Endothelial cell of umbilical vein (primary cell): Measurements from ENCODE around the gene LRFN5. TPM values are rescaled to one million over a fixed set of nuclear protein-coding genes. Genes with fewer than 3 reads are reported as not detected.

Experiments used
- BruUV-seq: library from RNA; stranded (reverse); fragments of 400-500 nt; replicated peaks from 2 replicates; lab custom pipeline; 2021; lab: Mats Ljungman, UMichigan
- CTCF ChIA-PET: fragments of 300-600, 350-600 bp; sonication (Branson Sonifier 250); formaldehyde crosslinking; loops from one replicate; lab custom pipeline; 2021; ENCODE audit warnings: antibody characterized with exemption, inconsistent platforms; lab: Charles Lee
- POLR2A ChIA-PET: fragments of 300-600, 350-600 bp; sonication (Branson Sonifier 250); formaldehyde crosslinking; loops from one replicate; lab custom pipeline; 2021; ENCODE audit warnings: antibody characterized with exemption, inconsistent platforms; lab: Charles Lee
- DNase-seq: peaks from one replicate; pipeline ENCODE4 v3.0.0-alpha.2; 2011; ENCODE audit warnings: low read depth, low spot score
- FAIRE-seq: peaks from 2 replicates; lab custom pipeline; 2011; peaks lifted over from hg19 to GRCh38; lab: Jason Lieb, UNC
- H2AFZ ChIP-seq: 2 replicates; pipeline ENCODE4 v1.6.0; 2012; ENCODE audit warnings: low read depth, low read length, control low read depth, inconsistent platforms
- H3K27ac ChIP-seq: 2 replicates; pipeline ENCODE4 v1.5.1; 2011; ENCODE audit warnings: low read depth, mild to moderate bottlenecking, control low read depth, low read length, moderate library complexity; ENCODE audit not compliant: insufficient read depth
- H3K27me3 ChIP-seq, 2 experiments: 2 replicates each; pipeline versions ENCODE4 v1.6.0 to v1.6.1; 2011; ENCODE audit warnings: low read length in 2 of 2, mixed read lengths in 1 of 2; ENCODE audit not compliant: control insufficient read depth in 2 of 2, insufficient read depth in 2 of 2
- H3K36me3 ChIP-seq, 2 experiments: 2 replicates in 1 of 2; 3 replicates in 1 of 2; pipeline ENCODE4 v1.5.1; 2011; ENCODE audit warnings: low read length in 2 of 2, mild to moderate bottlenecking in 1 of 2, moderate library complexity in 1 of 2; ENCODE audit not compliant: control insufficient read depth in 2 of 2, insufficient read depth in 2 of 2; ENCODE audit errors: extremely low read depth in 1 of 2
- H3K4me1 ChIP-seq: 3 replicates; pipeline ENCODE4 v1.5.1; 2011; ENCODE audit warnings: mild to moderate bottlenecking, low read length; ENCODE audit not compliant: control insufficient read depth, insufficient read depth; ENCODE audit errors: extremely low read depth
- H3K4me2 ChIP-seq: 2 replicates; pipeline ENCODE4 v1.6.1; 2011; ENCODE audit warnings: low read length, control low read depth, mixed read lengths; ENCODE audit not compliant: insufficient read depth
- H3K4me3 ChIP-seq, 3 experiments: fragments of 200-600 bp in 1 of 3; sonication (generic), shearing (Covaris generic) in 1 of 3; replicated peaks in 1 of 3; 2 replicates each; pipeline ENCODE4 v1.5.1; 2011 to 2016; ENCODE audit warnings: control low read depth in 3 of 3, low read length in 3 of 3, mild to moderate bottlenecking in 2 of 3, inconsistent platforms in 1 of 3, low read depth in 1 of 3, moderate library complexity in 1 of 3; ENCODE audit not compliant: insufficient read depth in 1 of 3
- H3K79me2 ChIP-seq: 2 replicates; pipeline ENCODE4 v1.6.0; 2012; ENCODE audit warnings: low read length, inconsistent platforms; ENCODE audit not compliant: control insufficient read depth, insufficient read depth
- H3K9ac ChIP-seq: replicated peaks from 2 replicates; pipeline ENCODE3; 2011; ENCODE audit warnings: low read length, control low read depth; ENCODE audit not compliant: insufficient read depth; ENCODE audit errors: extremely low read depth
- H3K9me1 ChIP-seq: replicated peaks from 3 replicates; pipeline ENCODE4 v1.6.0; 2011; ENCODE audit warnings: mild to moderate bottlenecking, low read length; ENCODE audit not compliant: control insufficient read depth, insufficient read depth; ENCODE audit errors: extremely low read depth
- H3K9me3 ChIP-seq: replicated peaks from 2 replicates; pipeline ENCODE4 v1.5.1; 2012; ENCODE audit warnings: low read length, inconsistent platforms; ENCODE audit not compliant: control insufficient read depth, insufficient read depth
- H4K20me1 ChIP-seq: replicated peaks from 2 replicates; pipeline ENCODE3; 2011; ENCODE audit warnings: mild to moderate bottlenecking, low read length; ENCODE audit not compliant: control insufficient read depth, insufficient read depth; ENCODE audit errors: extremely low read depth
- EZH2 ChIP-seq: IDR thresholded peaks from 2 replicates; pipeline ENCODE4 v1.6.1; 2012; ENCODE audit warnings: borderline replicate concordance, low read depth, mild to moderate bottlenecking, moderate library complexity, low read length, inconsistent platforms; ENCODE audit not compliant: severe bottlenecking
- FOS ChIP-seq: IDR thresholded peaks from 2 replicates; pipeline ENCODE4 v1.6.1; 2011; ENCODE audit warnings: mild to moderate bottlenecking, low read length, moderate library complexity, borderline replicate concordance; ENCODE audit not compliant: insufficient read depth
- GATA2 ChIP-seq: IDR thresholded peaks from 2 replicates; pipeline ENCODE4 v1.7.0; 2011; ENCODE audit warnings: low read depth, mild to moderate bottlenecking, moderate library complexity, mixed read lengths, low read length; ENCODE audit not compliant: insufficient read length, insufficient read depth
- MYC ChIP-seq: IDR thresholded peaks from one replicate; pipeline ENCODE4 v1.6.1; 2011; ENCODE audit warnings: mild to moderate bottlenecking, low read depth, low read length
- POLR2A ChIP-seq: IDR thresholded peaks from 2 replicates; pipeline ENCODE4 v1.6.1; 2012; ENCODE audit warnings: low read depth, mild to moderate bottlenecking, control low read depth, low read length
- POLR2AphosphoS5 ChIP-seq: IDR thresholded peaks from 2 replicates; pipeline ENCODE4 v1.6.1; 2012; ENCODE audit warnings: low read depth, mild to moderate bottlenecking, control low read depth, low read length, moderate library complexity; ENCODE audit not compliant: insufficient read depth
- dilution Hi-C: fragments of 300-500 bp; cut with MboI; formaldehyde crosslinking; loops from one replicate; pipeline ENCODE4 v1.15.0; 2019; ENCODE audit warnings: low sequenced_read_pairs; ENCODE audit not compliant: extremely low pct_ligation_motif_present
- intact Hi-C: fragments of 100-400 bp; cut with micrococcal nuclease; formaldehyde crosslinking; loops from one replicate; pipeline ENCODE4 v1.10.0; 2022
- polyA plus RNA-seq, 4 experiments: library from polyadenylated mRNA; depleted of rRNA in 3 of 4; stranded (reverse) in 3 of 4; unstranded in 1 of 4; fragments of >200 nt; gene quantifications; 2 replicates each; pipeline versions ENCODE4 v1.2.1 to v1.2.3, GENCODE V29; 2011 to 2012; ENCODE audit warnings: missing spikeins in 1 of 4
- total RNA-seq: library from RNA; stranded (reverse); gene quantifications from 2 replicates; pipeline ENCODE4 v1.2.3, GENCODE V29; 2021
- TF ChIP-seq, protein P1 (sequence below), 2 donors: IDR thresholded peaks; 1 replicate in 1 of 2; 2 replicates in 1 of 2; pipeline ENCODE4 v1.5.1; 2011; ENCODE audit warnings: low read length in 2 of 2, mild to moderate bottlenecking in 2 of 2, moderate library complexity in 2 of 2, control low read depth in 1 of 2, inconsistent platforms in 1 of 2, low read depth in 1 of 2; ENCODE audit not compliant: insufficient read depth in 1 of 2; ENCODE audit errors: extremely low read depth in 1 of 2
- TF ChIP-seq, protein P2 (sequence below): IDR thresholded peaks from 2 replicates; pipeline ENCODE4 v1.6.1; 2011; ENCODE audit not compliant: insufficient read depth, insufficient read length

The LRFN5 gene
- total and polyA plus RNA-seq, 2 donors (not counting 3 experiments of a cell fraction or from before 2014, with no cell fraction given) = not detected

DNA sequence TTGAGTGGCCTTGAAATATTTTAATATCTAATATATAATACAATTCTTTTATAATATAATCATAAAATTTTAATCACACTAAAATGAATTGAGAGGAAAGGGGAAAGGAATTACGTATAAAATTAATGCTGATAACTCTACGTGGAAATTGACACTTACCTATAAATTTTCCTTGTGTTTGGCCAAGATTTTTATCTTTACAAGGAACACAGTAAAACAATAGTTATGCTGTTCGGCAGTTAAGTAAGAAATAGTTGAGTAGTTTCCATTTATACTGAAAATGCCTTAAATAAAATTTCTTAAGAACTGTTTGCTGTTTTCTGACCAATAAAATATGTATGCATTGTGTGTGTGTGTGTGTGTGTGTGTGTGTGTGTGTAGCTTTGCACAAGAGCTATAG is 294.4 kb downstream of the LRFN5 start:
- Histone ChIP-seq H3K4me1 (no peaks in the 10 kb centered on the region), H3K36me3 (no peaks in the 10 kb centered on the region), H3K27ac (no peak overlapping the region), H3K79me2 (no peaks in the 10 kb centered on the region), H2AFZ (no peak overlapping the region), H3K4me2 (no peak overlapping the region), H3K9ac (no peak overlapping the region), H3K9me1 (no peaks in the 10 kb centered on the region), H3K27me3 (no peaks in the 10 kb centered on the region), H3K4me3 (no peak overlapping the region), H3K9me3 (peaks cover 2% of the 10 kb centered on the region), H4K20me1 (no peaks in the 10 kb centered on the region)
- intact Hi-C loops = no loop called here
- FAIRE-seq = no peak
- TF ChIP-seq, protein P1, sequence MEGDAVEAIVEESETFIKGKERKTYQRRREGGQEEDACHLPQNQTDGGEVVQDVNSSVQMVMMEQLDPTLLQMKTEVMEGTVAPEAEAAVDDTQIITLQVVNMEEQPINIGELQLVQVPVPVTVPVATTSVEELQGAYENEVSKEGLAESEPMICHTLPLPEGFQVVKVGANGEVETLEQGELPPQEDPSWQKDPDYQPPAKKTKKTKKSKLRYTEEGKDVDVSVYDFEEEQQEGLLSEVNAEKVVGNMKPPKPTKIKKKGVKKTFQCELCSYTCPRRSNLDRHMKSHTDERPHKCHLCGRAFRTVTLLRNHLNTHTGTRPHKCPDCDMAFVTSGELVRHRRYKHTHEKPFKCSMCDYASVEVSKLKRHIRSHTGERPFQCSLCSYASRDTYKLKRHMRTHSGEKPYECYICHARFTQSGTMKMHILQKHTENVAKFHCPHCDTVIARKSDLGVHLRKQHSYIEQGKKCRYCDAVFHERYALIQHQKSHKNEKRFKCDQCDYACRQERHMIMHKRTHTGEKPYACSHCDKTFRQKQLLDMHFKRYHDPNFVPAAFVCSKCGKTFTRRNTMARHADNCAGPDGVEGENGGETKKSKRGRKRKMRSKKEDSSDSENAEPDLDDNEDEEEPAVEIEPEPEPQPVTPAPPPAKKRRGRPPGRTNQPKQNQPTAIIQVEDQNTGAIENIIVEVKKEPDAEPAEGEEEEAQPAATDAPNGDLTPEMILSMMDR (IDR thresholded peaks at IDR 0.05; ENCODE audit: extremely low read depth in 1 of 2, insufficient read depth in 1 of 2, low read depth in 1 of 2, low read length in 2 of 2) = no peak
- no peak for TF ChIP-seq EZH2
- no TSS peak for BruUV-seq
- dilution Hi-C loops = no loop called here
- ChIA-PET POLR2A (no interaction called here), CTCF (no interaction called here)
- no peak for DNase-seq

DNA sequence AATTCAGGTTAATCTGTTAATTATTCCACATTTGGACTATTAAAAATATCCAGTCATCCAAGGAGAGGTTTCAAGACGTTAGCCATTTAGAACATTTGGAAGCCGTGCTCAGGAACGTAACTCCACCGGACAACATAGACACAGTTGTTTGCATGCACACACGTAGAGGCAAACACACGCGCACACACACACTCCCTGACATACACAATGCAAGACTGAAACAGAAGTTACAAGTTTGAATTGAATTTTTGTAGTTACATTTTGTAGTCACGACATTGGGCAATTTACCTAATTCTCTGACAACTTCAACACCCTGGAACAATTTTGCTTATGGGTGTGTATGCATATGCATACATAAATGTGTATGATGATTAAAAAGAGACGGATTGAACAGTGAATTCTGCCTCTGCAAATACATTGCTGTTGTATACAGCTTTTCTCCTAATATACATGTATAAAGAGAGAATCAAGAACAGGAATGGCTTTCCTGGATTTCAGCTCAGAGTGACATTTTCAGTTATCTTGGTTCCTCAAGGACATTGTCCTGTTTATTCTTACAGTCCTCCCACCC is 298.8 kb downstream of the LRFN5 start:
- no peaks in the 10 kb centered on the region for H3K36me3 ChIP-seq
- no peaks in the 10 kb centered on the region for H3K9me1 ChIP-seq
- CTCF ChIA-PET = no interaction called here
- H3K79me2 ChIP-seq = no peaks in the 10 kb centered on the region
- DNase-seq (no peak), FAIRE-seq (no peak)
- dilution Hi-C loops (no loop called here), intact Hi-C loops (no loop called here)
- H3K4me3 ChIP-seq = no peak overlapping the region
- H3K4me1 ChIP-seq = no peaks in the 10 kb centered on the region
- H3K27ac ChIP-seq = no peak overlapping the region
- H3K9ac ChIP-seq = no peak overlapping the region
- TF ChIP-seq GATA2 (no peak), EZH2 (no peak), POLR2A (no peak), POLR2AphosphoS5 (no peak), MYC (no peak), FOS (no peak)
- TF ChIP-seq, protein P2, sequence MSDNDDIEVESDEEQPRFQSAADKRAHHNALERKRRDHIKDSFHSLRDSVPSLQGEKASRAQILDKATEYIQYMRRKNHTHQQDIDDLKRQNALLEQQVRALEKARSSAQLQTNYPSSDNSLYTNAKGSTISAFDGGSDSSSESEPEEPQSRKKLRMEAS = no peak
- TF ChIP-seq, protein P1 (IDR thresholded peaks at IDR 0.05; ENCODE audit: extremely low read depth in 1 of 2, insufficient read depth in 1 of 2, low read depth in 1 of 2, low read length in 2 of 2) = no peak
- BruUV-seq = no TSS peak
- H3K27me3 ChIP-seq = no peaks in the 10 kb centered on the region
- POLR2A ChIA-PET = no interaction called here
- peaks cover 2% of the 10 kb centered on the region for H3K9me3 ChIP-seq
- H3K4me2 ChIP-seq = no peak overlapping the region
- H4K20me1 ChIP-seq = no peaks in the 10 kb centered on the region
- H2AFZ ChIP-seq = no peak overlapping the region
